Mucosa of gallbladder (tissue), 1 donor: Measurements from ENCODE around the gene SEMA6A. TPM values are rescaled to one million over a fixed set of nuclear protein-coding genes. Genes with fewer than 3 reads are reported as not detected.

Source experiments
- DNase-seq: peaks from one replicate; pipeline ENCODE4 v3.0.0-alpha.2; 2020; ENCODE audit warnings: low spot score
- total RNA-seq: library from RNA; stranded (reverse); gene quantifications from one replicate; pipeline ENCODE4 v1.2.1, GENCODE V29; 2021
- donor health status: DM: no; HTN: no; CAD: no.

Gene SEMA6A
- total RNA-seq, 1 donor from 2014 or later = 98.1 TPM

DNA sequence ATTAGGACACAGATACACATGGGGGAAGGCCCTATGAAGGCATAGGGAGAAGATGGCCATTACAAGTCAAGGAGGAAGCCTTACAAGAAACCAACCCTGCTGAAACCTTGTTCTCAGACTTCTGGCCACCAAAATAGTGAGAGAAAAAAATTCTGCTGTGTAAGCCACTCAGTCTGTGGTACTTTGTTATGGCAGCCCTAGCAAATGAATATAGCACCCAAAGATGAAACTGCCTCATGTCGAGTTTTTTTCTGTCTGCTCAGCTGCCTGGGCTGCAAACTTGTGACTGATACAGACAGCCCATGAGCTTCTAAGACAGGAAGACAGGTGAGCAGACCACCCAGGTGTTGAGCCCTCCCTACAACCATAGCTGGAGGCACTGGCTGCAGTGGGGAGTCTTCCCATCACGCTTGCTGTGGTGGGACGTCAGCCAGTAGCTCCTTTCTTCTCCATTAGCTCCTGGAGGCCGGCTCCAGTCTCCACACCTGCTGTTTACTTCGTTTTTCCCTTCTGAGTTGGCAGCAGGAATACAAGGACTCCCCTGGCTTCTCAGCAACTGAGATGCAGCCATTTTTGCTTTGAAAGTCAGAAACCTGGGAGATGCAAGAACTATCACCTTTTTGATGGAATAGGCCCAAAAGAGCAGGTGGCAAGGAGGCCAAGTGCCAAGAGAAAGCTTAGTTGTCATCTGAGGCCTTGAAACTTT, 164.9 kb downstream of the SEMA6A start:
- DNase-seq = no peak

DNA sequence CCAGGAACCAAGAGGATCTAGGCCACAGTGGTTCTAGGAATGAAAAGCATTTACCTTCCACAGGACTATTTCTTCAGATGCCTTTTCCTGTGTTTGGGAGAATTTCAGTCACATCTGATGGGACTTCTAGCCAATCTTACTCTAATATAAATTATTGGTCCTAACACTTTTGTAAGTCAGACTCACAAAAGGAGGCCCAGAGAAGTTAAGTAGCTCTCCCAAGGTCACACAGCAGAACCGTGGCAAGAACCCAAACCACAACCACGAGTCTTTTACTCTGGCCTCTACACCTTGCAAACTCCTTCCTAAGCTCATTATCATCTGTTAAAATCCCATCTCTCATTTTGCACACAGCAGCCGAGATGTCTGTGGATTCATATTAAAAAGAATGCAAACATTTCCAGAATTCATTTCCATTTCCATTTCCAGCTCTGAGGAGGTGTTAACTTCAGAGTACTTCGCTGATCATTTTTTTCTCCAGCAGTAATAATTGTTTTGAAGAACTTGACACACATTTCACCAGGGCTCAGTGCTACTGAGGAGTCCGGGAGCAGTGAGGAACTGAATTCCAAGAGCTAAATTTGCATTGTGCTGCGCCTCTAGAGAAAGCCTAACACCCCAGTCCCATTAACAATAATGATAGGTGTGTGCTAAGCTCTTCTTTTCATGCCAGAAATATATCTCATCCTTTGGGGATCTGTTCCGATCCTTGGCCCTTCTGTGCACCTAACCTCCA, 168.1 kb downstream of the SEMA6A start:
- no peak for DNase-seq

DNA sequence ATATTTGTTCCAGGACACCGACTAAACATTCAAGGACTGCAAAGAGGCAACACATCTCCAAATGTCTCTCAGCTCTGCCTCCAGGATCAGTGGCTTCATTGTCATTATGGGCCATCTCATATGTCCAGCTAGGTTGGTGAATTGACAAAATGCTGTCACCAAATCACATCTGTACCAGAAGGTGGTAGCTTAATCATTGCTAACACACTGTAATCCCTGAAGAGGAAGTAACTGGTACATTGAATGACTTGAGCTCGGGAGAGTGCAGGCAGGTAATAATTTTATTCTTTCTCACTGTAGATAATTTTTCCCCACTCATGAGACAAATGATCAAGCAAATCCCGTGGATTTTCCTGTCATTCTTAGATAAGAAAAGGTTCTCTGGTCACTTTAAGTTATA, 169.8 kb downstream of the SEMA6A start:
- no peak for DNase-seq

GRCh38 chr5:116404016-116404415, 170.6 kb downstream of the SEMA6A start:
- DNase-seq = no peak

- no peak for DNase-seq
These were observed 172.4 kb downstream of the SEMA6A start for GRCh38 chr5:116402235-116402634.

GRCh38 chr5:116401576-116401975, 173.0 kb downstream of the SEMA6A start:
- DNase-seq = no peak

DNA sequence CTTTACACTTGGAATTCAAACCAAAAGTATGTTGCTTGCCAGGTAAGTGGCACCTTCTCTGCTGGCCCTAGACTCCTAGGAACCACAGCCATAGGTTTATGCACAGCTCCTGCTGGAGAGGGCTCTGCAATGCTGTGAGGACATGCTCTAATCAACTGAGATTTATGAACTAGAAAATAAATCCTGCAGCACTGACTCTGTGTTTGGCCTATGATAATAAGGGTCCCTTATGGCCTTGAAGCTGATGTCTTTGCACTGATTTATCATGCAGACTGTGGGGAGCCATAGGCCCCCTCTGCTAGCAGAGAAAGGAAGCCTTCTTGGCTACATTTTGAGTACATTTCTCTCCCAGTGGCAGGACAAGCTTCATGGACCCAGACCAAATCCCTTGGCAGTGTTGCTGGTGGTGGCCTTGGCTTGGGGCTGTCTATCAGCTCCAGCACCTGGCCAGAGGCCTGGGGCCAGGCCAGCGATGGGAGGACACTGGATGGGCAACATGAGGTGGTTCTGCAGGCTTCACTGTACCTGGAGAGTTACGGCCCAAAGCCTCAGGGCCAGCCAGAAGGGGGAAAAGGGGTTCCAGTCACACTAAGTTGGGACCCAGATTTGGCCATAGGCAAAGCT, 178.0 kb downstream of the SEMA6A start:
- DNase-seq = no peak

DNA sequence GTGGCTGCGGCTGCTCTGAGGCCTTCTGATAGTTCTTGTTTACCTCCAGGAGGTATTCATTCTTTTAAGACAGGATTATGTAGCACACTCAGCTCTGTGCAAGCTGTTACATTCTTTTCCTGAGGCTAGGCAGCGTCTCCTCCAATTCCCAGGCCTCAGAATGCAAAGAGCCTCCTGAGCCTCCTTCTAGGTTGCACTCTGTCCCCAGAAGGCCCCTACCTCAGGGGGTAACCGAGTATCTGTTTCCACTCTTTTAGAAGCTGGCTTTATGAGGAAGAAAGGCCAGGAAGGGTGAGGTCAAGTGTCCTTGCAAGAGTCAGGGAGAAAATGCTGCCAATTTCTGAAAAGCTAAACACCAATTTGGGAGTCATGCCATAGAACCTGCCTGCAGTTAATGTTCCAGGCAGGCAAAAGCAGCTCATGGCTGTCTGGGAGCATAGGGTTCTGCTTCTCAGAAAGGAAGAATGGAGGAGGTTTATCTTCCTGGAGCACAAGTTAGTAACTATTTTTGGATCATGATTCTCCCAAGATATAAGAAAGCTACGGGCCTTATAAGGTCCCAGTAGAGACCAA, 178.9 kb downstream of the SEMA6A start:
- DNase-seq = no peak

DNA sequence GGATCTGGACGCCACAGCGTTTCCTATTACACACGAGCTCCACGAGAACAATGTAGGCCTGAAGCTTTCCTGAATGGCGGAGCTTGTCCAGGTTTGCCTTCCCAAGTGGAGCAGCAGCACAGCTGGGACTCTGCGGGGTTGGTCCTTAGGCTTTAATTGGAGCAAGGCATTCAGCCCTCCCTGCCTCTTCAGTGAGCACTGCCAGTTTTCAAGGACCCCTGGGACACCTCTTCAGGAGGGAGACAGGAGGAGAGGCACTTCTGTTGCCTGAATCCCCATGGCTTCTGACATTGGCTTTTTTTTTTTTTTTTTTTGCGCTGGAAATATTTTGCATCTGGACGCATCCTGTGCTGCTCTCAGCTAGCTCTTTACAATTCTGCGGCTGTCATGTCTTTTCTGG, 179.4 kb downstream of the SEMA6A start:
- no peak for DNase-seq

DNA sequence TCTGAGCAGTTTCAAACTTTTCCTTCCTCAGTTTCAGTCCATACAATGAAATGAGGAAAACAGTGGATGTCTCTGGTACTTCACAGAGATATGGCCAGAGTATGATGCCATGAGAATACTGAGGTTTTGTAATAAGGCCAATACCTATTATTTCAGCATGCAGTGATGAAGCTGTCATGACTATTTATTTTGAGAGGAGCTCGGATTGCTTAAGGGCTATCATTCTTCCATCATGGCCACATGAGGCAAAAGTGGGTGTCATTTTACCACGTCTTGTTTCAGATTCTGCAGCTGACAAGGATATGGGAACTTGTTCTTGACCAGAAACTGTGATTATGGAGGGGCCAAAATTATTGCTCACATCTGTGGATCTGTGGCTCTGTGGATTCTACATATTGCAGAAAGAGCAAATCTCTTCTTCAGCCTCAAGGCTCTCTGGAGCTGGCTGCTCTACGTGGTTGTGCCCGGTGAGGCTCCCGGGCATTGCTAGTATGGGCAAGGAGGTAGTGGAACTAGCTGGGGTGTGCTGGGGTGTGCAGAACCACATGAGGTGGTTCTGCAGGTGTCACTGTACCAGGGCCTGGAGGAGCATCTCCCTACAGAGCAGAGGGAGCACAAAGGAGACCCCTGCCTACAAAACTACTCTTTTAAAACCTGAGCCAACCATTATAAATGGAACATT, 180.3 kb downstream of the SEMA6A start:
- no peak for DNase-seq
